Brain microvascular endothelial cell (primary cell): ENCODE data around the gene SUCO.

Experiments
- DNase-seq: peaks from one replicate; pipeline ENCODE4 v3.0.0-alpha.2; 2020
- H3K27ac ChIP-seq: fragments of 250-450 bp; sonication (Bioruptor Pico); 2 replicates; pipeline ENCODE4 v1.5.1; 2020; ENCODE audit warnings: mild to moderate bottlenecking, moderate library complexity
- H3K27me3 ChIP-seq: fragments of 250-450 bp; sonication (Bioruptor Pico); replicated peaks from 2 replicates; pipeline ENCODE4 v1.5.1; 2020; ENCODE audit warnings: mild to moderate bottlenecking
- H3K36me3 ChIP-seq: fragments of 250-450 bp; sonication (Bioruptor Pico); replicated peaks from 2 replicates; pipeline ENCODE4 v1.5.1; 2020; ENCODE audit warnings: mild to moderate bottlenecking
- H3K4me3 ChIP-seq: 2 replicates; pipeline ENCODE4 v1.5.1; 2011; ENCODE audit warnings: low read depth, mild to moderate bottlenecking, control low read depth, low read length, moderate library complexity
- CTCF ChIP-seq: IDR thresholded peaks from 2 replicates; pipeline ENCODE4 v1.5.1; 2011; ENCODE audit warnings: low read depth, mild to moderate bottlenecking, moderate library complexity, low read length, control low read depth, inconsistent platforms; ENCODE audit errors: missing control alignments
- in situ Hi-C: cut with HindIII; loops from 2 replicates; pipeline ENCODE4 v1.10.0; 2017; ENCODE audit warnings: low sequenced_read_pairs, low pct_ligation_motif_present

Gene SUCO

GRCh38 chr1:172496678-172497077 is 36.3 kb upstream of the SUCO start:
- no peak overlapping the region for H3K27ac ChIP-seq
- H3K4me3 ChIP-seq, result no peak overlapping the region
- in situ Hi-C loops, result no loop called here
- H3K36me3 ChIP-seq, result no peaks in the 10 kb centered on the region
- no peak for DNase-seq
- no peaks in the 10 kb centered on the region for H3K27me3 ChIP-seq
- no peak for TF ChIP-seq CTCF

GRCh38 chr1:172497230-172497629 is 35.7 kb upstream of the SUCO start:
- H3K4me3 ChIP-seq, result no peak overlapping the region
- in situ Hi-C loops, result no loop called here
- no peak for TF ChIP-seq CTCF
- H3K36me3 ChIP-seq, result no peaks in the 10 kb centered on the region
- no peak for DNase-seq
- H3K27ac ChIP-seq, result no peak overlapping the region
- H3K27me3 ChIP-seq, result no peaks in the 10 kb centered on the region

GRCh38 chr1:172498857-172499256 is 34.1 kb upstream of the SUCO start:
- DNase-seq, result no peak
- H3K4me3 ChIP-seq, result no peak overlapping the region
- peaks cover 2% of the 10 kb centered on the region for H3K27me3 ChIP-seq
- in situ Hi-C loops, result no loop called here
- no peak for TF ChIP-seq CTCF
- no peaks in the 10 kb centered on the region for H3K36me3 ChIP-seq
- H3K27ac ChIP-seq, result no peak overlapping the region

- no peak for TF ChIP-seq CTCF
- Histone ChIP-seq H3K27me3 (peaks cover 2% of the 10 kb centered on the region), H3K36me3 (no peaks in the 10 kb centered on the region), H3K4me3 (no peak overlapping the region), H3K27ac (no peak overlapping the region)
- DNase-seq, result peak; percentile 3
- in situ Hi-C loops, result no loop called here
Observed at GRCh38 chr1:172499636-172500141, 33.3 kb upstream of the SUCO start.

- H3K27me3 ChIP-seq, result peaks cover 2% of the 10 kb centered on the region
Observed at GRCh38 chr1:172500207-172500606, 32.7 kb upstream of the SUCO start.

More at GRCh38 chr1:172500207-172500606, 32.7 kb upstream of the SUCO start:
- no peak for DNase-seq
- no peak for TF ChIP-seq CTCF
- in situ Hi-C loops, result no loop called here
- H3K4me3 ChIP-seq, result no peak overlapping the region
- H3K27ac ChIP-seq, result no peak overlapping the region
- H3K36me3 ChIP-seq, result no peaks in the 10 kb centered on the region
